MM.1S (cell line): ENCODE data around the gene SGPL1.

Source experiments
- DNase-seq: peaks from one replicate; pipeline ENCODE4 v3.0.0-alpha.2; 2015
- H2AFZ ChIP-seq: fragments of 300-600 bp; sonication (generic); 2 replicates; pipeline ENCODE4 v1.6.0; 2016; ENCODE audit warnings: antibody characterized with exemption, low read length
- H3F3A ChIP-seq: fragments of 300-600 bp; sonication (generic); 2 replicates; pipeline ENCODE4 v1.6.1; 2016; ENCODE audit warnings: mild to moderate bottlenecking, antibody characterized with exemption, low read length, moderate library complexity, mixed read lengths; ENCODE audit not compliant: insufficient read depth
- H3K27ac ChIP-seq: fragments of 300-600 bp; sonication (generic); 2 replicates; pipeline ENCODE4 v1.5.1; 2016; ENCODE audit warnings: mild to moderate bottlenecking, low read length
- H3K27me3 ChIP-seq: fragments of 300-600 bp; sonication (generic); replicated peaks from 2 replicates; pipeline ENCODE4 v1.6.0; 2016; ENCODE audit warnings: low read length; ENCODE audit not compliant: insufficient read depth
- H3K36me3 ChIP-seq: fragments of 300-600 bp; sonication (generic); replicated peaks from 2 replicates; pipeline ENCODE4 v1.6.1; 2016; ENCODE audit warnings: mild to moderate bottlenecking, low read length, mixed read lengths; ENCODE audit not compliant: insufficient read depth
- H3K4me1 ChIP-seq: fragments of 300-600 bp; sonication (generic); 2 replicates; pipeline ENCODE4 v1.6.1; 2016; ENCODE audit warnings: low read length, mixed read lengths
- H3K4me2 ChIP-seq: fragments of 300-600 bp; sonication (generic); 2 replicates; pipeline ENCODE4 v1.6.0; 2016; ENCODE audit warnings: low read depth, low read length
- H3K4me3 ChIP-seq: fragments of 300-600 bp; sonication (generic); 2 replicates; pipeline ENCODE4 v1.5.1; 2016; ENCODE audit warnings: low read length, mixed read lengths
- H3K79me2 ChIP-seq: fragments of 300-600 bp; sonication (generic); 2 replicates; pipeline ENCODE4 v1.6.1; 2016; ENCODE audit warnings: mixed run types, low read length, mixed read lengths
- H3K9ac ChIP-seq: fragments of 300-600 bp; sonication (generic); 2 replicates; pipeline ENCODE4 v1.6.1; 2016; ENCODE audit warnings: low read length, mixed read lengths
- H3K9me2 ChIP-seq: fragments of 300-600 bp; sonication (generic); replicated peaks from 2 replicates; pipeline ENCODE4 v1.6.1; 2016; ENCODE audit warnings: mild to moderate bottlenecking, low read length, mixed read lengths; ENCODE audit not compliant: insufficient read depth
- H3K9me3 ChIP-seq: fragments of 300-600 bp; sonication (generic); replicated peaks from 2 replicates; pipeline ENCODE4 v1.6.1; 2016; ENCODE audit warnings: mild to moderate bottlenecking, low read length, mixed read lengths; ENCODE audit not compliant: insufficient read depth
- H4K20me1 ChIP-seq: fragments of 300-600 bp; sonication (generic); 2 replicates; pipeline ENCODE4 v1.6.1; 2016; ENCODE audit warnings: mild to moderate bottlenecking, low read length, moderate library complexity, mixed read lengths; ENCODE audit not compliant: insufficient read depth
- EZH2 ChIP-seq: fragments of 300-600 bp; sonication (generic); optimal IDR thresholded peaks from 2 replicates; pipeline ENCODE3; 2017; ENCODE audit warnings: low read depth, mild to moderate bottlenecking, antibody characterized with exemption, low read length, mixed read lengths
- EZH2phosphoT487 ChIP-seq: fragments of 300-600 bp; sonication (generic); IDR thresholded peaks from 2 replicates; pipeline ENCODE4 v1.6.1; 2018; ENCODE audit warnings: antibody characterized with exemption, low read length
- TF ChIP-seq, protein P1 (sequence below): fragments of 300-600 bp; sonication (generic); IDR thresholded peaks from 2 replicates; pipeline ENCODE4 v1.5.1; 2016; ENCODE audit warnings: antibody characterized with exemption, low read length, mixed read lengths

The SGPL1 gene

GRCh38 chr10:70901276-70901878 is 85.6 kb downstream of the SGPL1 start:
- H2AFZ ChIP-seq: no peak overlapping the region
- no peak overlapping the region for H3K4me2 ChIP-seq
- TF ChIP-seq, protein P1, sequence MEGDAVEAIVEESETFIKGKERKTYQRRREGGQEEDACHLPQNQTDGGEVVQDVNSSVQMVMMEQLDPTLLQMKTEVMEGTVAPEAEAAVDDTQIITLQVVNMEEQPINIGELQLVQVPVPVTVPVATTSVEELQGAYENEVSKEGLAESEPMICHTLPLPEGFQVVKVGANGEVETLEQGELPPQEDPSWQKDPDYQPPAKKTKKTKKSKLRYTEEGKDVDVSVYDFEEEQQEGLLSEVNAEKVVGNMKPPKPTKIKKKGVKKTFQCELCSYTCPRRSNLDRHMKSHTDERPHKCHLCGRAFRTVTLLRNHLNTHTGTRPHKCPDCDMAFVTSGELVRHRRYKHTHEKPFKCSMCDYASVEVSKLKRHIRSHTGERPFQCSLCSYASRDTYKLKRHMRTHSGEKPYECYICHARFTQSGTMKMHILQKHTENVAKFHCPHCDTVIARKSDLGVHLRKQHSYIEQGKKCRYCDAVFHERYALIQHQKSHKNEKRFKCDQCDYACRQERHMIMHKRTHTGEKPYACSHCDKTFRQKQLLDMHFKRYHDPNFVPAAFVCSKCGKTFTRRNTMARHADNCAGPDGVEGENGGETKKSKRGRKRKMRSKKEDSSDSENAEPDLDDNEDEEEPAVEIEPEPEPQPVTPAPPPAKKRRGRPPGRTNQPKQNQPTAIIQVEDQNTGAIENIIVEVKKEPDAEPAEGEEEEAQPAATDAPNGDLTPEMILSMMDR: no peak
- TF ChIP-seq EZH2 (no peak), EZH2phosphoT487 (no peak)
- H3K36me3 ChIP-seq: no peaks in the 10 kb centered on the region
- H3K27me3 ChIP-seq: peaks cover 24% of the 10 kb centered on the region
- no peaks in the 10 kb centered on the region for H3K4me1 ChIP-seq
- H4K20me1 ChIP-seq: no peaks in the 10 kb centered on the region
- no peaks in the 10 kb centered on the region for H3K79me2 ChIP-seq
- no peak overlapping the region for H3K9ac ChIP-seq
- no peaks in the 10 kb centered on the region for H3K9me2 ChIP-seq
- no peak overlapping the region for H3K27ac ChIP-seq
- DNase-seq: no peak
- H3F3A ChIP-seq: no peaks in the 10 kb centered on the region
- no peaks in the 10 kb centered on the region for H3K9me3 ChIP-seq
- no peak overlapping the region for H3K4me3 ChIP-seq

GRCh38 chr10:70902661-70903261 is 87.0 kb downstream of the SGPL1 start:
- H3K9me2 ChIP-seq: no peaks in the 10 kb centered on the region
- H3K9me3 ChIP-seq: no peaks in the 10 kb centered on the region
- no peak for DNase-seq
- no peaks in the 10 kb centered on the region for H3K4me1 ChIP-seq
- H3K9ac ChIP-seq: no peak overlapping the region
- no peak overlapping the region for H3K27ac ChIP-seq
- no peak overlapping the region for H2AFZ ChIP-seq
- peaks cover 38% of the 10 kb centered on the region for H3K27me3 ChIP-seq
- H3K79me2 ChIP-seq: no peaks in the 10 kb centered on the region
- H3F3A ChIP-seq: no peaks in the 10 kb centered on the region
- H3K4me2 ChIP-seq: no peak overlapping the region
- TF ChIP-seq EZH2 (no peak), EZH2phosphoT487 (no peak)
- TF ChIP-seq, protein P1: no peak
- H3K36me3 ChIP-seq: no peaks in the 10 kb centered on the region
- no peaks in the 10 kb centered on the region for H4K20me1 ChIP-seq
- no peak overlapping the region for H3K4me3 ChIP-seq

DNA sequence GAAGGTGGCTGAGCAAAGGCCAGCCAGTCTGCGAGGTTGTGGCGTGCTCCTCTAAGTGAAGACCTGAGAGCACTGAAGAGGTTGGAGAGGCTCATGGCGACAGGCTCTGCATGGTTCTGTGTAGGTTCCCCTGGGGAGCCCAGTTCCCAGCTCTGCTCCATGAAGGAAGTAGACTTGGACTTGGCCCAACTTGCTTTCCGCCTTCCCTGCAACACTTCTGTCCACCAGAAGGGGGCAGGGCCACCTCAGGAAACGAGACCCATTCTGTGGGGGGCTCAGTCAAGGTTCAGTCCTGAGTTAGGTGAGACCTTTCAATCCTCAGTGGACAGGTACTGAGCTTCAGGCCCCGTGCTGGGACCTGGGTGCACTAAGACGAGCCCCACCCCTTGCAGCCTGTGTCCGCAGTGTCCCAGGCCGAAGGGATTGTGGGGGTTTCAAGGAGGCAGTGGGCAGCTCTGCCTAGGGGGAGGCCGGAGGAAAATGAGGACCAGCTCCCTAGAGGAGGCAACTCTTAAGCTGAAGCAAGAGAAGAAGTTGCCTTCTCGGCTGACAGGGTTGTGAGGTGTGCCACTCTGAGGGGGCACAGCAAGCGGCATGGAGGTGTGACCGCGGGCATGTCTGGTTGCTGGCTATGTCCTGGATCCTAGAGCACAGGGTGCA is 87.6 kb downstream of the SGPL1 start:
- Histone ChIP-seq H3K9me3 (no peaks in the 10 kb centered on the region), H3K9ac (no peak overlapping the region), H3K27ac (no peak overlapping the region), H4K20me1 (no peaks in the 10 kb centered on the region), H3F3A (no peaks in the 10 kb centered on the region), H3K9me2 (no peaks in the 10 kb centered on the region), H3K79me2 (no peaks in the 10 kb centered on the region), H3K4me3 (no peak overlapping the region), H3K36me3 (no peaks in the 10 kb centered on the region), H3K4me1 (no peaks in the 10 kb centered on the region), H3K27me3 (peaks cover 44% of the 10 kb centered on the region), H2AFZ (no peak overlapping the region), H3K4me2 (no peak overlapping the region)
- TF ChIP-seq EZH2phosphoT487: no peak
- TF ChIP-seq, protein P1: peak; percentile 86
- DNase-seq: peak; percentile 37
